Kidney epithelial cell (primary cell): ENCODE data around the gene HS1BP3. TPM values are rescaled to one million over a fixed set of nuclear protein-coding genes. Genes with fewer than 3 reads are reported as not detected.

Experiments
- DNase-seq: peaks from one replicate; pipeline ENCODE4 v3.0.0-alpha.2; 2010; ENCODE audit warnings: low read depth
- H3K27me3 ChIP-seq: 2 replicates; pipeline ENCODE4 v1.6.0; 2011; ENCODE audit warnings: low read length; ENCODE audit not compliant: control insufficient read depth, insufficient read depth
- H3K36me3 ChIP-seq: 2 replicates; pipeline ENCODE4 v1.5.1; 2011; ENCODE audit warnings: low read length; ENCODE audit not compliant: control insufficient read depth, insufficient read depth
- H3K4me3 ChIP-seq: 2 replicates; pipeline ENCODE4 v1.5.1; 2011; ENCODE audit warnings: low read depth, mild to moderate bottlenecking, control low read depth, low read length
- total RNA-seq: library from RNA; depleted of rRNA; stranded (reverse); fragments of >200 nt; gene quantifications from 2 replicates; pipeline ENCODE4 v1.2.3, GENCODE V29; 2015
- TF ChIP-seq, protein P1 (sequence below): IDR thresholded peaks from 2 replicates; pipeline ENCODE4 v1.5.1; 2011; ENCODE audit warnings: mild to moderate bottlenecking, moderate library complexity, low read length, control low read depth, inconsistent platforms; ENCODE audit not compliant: insufficient read depth, poor library complexity, severe bottlenecking

HS1BP3 gene
- total RNA-seq, 1 donor from 2014 or later: 42.4 TPM

DNA sequence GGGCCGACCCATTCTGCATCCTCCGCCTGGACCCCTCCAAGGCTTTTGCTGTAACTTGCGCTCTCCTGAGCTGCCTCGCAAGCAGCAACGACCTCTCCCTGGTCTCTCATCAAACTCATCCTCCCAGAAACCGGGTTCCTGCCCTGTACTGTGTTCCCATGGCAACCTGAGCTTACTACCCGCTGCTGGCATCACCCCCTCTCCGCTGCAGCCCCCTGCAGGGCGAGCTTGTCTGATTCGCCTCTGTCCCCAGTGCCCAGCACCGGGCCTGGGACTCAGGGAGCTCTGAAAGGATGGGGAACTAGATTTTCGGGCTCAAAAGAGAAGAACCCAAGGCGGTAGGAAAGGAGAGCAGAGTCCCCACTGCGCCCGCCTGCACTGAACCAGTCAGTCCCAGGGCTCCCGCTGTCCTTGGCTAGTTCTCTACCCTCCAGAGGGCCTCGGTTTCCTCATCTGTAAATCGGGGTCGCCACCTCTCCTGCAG is 463 bp downstream of the HS1BP3 start:
- DNase-seq: no peak
- H3K36me3 ChIP-seq: no peaks in the 10 kb centered on the region
- no peaks in the 10 kb centered on the region for H3K27me3 ChIP-seq
- TF ChIP-seq, protein P1, sequence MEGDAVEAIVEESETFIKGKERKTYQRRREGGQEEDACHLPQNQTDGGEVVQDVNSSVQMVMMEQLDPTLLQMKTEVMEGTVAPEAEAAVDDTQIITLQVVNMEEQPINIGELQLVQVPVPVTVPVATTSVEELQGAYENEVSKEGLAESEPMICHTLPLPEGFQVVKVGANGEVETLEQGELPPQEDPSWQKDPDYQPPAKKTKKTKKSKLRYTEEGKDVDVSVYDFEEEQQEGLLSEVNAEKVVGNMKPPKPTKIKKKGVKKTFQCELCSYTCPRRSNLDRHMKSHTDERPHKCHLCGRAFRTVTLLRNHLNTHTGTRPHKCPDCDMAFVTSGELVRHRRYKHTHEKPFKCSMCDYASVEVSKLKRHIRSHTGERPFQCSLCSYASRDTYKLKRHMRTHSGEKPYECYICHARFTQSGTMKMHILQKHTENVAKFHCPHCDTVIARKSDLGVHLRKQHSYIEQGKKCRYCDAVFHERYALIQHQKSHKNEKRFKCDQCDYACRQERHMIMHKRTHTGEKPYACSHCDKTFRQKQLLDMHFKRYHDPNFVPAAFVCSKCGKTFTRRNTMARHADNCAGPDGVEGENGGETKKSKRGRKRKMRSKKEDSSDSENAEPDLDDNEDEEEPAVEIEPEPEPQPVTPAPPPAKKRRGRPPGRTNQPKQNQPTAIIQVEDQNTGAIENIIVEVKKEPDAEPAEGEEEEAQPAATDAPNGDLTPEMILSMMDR: no peak
- H3K4me3 ChIP-seq: peak overlapping the region; percentile 76

DNA sequence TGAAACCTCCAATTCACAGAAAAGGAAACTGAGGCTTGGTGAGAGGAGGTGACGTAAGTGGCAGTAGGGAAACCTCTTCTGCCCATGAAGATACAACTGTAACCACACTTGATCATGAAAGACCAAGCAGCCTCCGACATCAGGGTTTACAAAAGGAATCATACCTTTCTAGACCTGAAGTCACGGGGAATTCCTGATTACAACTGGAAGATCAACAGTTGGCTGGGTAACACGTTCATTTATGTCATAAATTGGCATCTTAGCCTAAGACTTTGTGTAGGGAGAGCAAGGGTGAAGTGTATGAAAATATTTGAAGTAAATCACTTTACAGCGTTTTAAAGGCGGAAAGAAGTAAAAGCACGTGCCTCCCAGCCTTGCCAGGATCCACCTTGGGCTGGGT is 922 bp downstream of the HS1BP3 start:
- H3K4me3 ChIP-seq: peak overlapping the region; percentile 76
- TF ChIP-seq, protein P1: no peak
- DNase-seq: no peak
- H3K36me3 ChIP-seq: no peaks in the 10 kb centered on the region
- no peaks in the 10 kb centered on the region for H3K27me3 ChIP-seq

DNA sequence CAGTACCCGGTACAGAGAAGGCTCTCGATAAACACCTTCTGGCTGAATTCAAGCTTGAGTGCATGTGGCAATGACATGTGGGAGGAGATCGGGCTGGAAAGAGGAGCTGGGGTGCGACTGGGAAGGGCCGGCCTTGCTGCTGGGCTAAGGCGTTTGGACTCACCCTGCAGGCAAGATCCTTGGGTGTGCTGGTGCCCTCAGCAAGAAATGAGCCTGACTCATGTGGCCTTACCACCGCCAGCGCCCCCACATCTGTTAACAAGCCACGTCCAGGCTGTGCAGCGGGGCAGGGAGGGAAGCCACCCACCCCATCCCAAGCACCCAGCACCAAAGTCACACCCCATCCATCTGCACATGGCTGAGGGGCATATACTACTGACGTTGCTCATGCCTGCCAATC is 1.3 kb downstream of the HS1BP3 start:
- no peak overlapping the region for H3K4me3 ChIP-seq
- TF ChIP-seq, protein P1: no peak
- no peaks in the 10 kb centered on the region for H3K36me3 ChIP-seq
- H3K27me3 ChIP-seq: no peaks in the 10 kb centered on the region
- DNase-seq: no peak

DNA sequence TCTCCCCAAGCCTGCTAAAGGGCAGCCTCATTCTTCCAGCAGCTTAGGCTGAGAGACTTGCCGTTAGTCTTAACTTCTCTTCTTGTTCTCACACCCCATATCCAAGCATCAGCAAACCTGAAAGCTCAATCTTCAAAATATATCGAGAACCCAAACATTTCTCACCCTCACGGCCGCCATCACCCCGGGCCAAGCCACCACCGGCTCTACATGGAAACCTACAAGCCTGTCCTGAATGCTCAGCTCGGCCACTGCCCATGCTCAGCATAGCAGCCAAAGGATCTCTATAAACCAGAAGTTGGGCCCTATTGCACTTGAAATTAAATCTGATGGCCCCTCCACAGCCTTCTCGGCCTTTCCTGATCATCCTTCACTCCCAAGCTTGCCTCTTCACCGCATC is 2.1 kb downstream of the HS1BP3 start:
- H3K36me3 ChIP-seq: no peaks in the 10 kb centered on the region
- no peak overlapping the region for H3K4me3 ChIP-seq
- TF ChIP-seq, protein P1: no peak
- DNase-seq: no peak
- H3K27me3 ChIP-seq: no peaks in the 10 kb centered on the region

DNA sequence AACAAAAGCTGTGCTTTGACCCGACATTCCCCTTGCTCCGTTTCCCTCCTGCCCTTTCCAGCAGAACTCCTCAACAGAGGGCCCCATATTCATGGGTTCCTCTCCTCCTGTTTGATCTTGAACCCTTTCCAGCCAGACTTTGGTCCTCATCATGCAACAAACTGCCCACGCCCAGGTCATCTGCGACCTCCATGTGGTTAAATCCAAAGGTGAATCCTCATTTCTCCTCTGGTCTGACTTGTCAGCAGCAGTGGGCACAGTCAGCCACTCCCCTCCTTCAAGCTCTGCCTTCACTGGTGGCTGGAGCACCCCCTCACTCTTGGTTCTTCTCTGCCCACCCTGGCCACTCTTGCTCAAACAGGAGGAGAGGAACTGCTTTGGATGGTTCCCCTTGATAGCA is 2.7 kb downstream of the HS1BP3 start:
- H3K36me3 ChIP-seq: no peaks in the 10 kb centered on the region
- no peak for DNase-seq
- TF ChIP-seq, protein P1: no peak
- H3K27me3 ChIP-seq: no peaks in the 10 kb centered on the region
- H3K4me3 ChIP-seq: no peak overlapping the region

DNA sequence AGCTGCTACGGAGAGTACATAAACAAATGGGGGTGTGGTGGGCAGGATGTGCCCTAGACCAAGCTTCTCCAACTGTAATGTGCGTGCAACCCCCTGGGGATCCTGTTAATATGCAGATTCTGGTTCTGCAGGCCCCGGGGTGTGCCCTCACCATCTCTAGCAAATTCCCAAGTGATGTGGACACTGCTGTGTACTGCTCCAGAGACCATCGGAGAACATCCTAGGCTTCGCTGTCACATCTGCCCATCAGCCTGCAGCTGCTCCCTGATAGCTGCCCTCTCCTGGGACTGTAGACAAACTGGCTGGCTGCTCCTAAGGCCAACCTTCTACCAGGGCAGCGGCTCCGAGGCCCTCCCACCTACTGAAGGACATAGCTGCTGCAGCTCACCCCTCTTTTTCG is 3.2 kb downstream of the HS1BP3 start:
- TF ChIP-seq, protein P1: no peak
- no peaks in the 10 kb centered on the region for H3K27me3 ChIP-seq
- no peak overlapping the region for H3K4me3 ChIP-seq
- no peaks in the 10 kb centered on the region for H3K36me3 ChIP-seq
- no peak for DNase-seq
